ENCODE results near the gene RAD51B.

Gene RAD51B

GRCh38 chr14:68479247-68479646 is 659.7 kb downstream of the RAD51B start:
- DNase-seq (ENCODE audit: insufficient read length, low spot score) = no peak
- peak; percentile 90 for FAIRE-seq

GRCh38 chr14:68482018-68482417 is 662.4 kb downstream of the RAD51B start:
- peak; percentile 69 for FAIRE-seq

GRCh38 chr14:68482772-68483395 is 663.3 kb downstream of the RAD51B start:
- DNase-seq (ENCODE audit: insufficient read length, low spot score) = no peak
- peak; percentile 85 for FAIRE-seq

More at GRCh38 chr14:68482018-68482417, 662.4 kb downstream of the RAD51B start:
- no peak for DNase-seq (ENCODE audit: insufficient read length, low spot score)

- DNase-seq (ENCODE audit: insufficient read length, low spot score) (no peak), FAIRE-seq (peak; percentile 85)
Measured at GRCh38 chr14:68486033-68486732, 666.6 kb downstream of the RAD51B start.

GRCh38 chr14:68486809-68487208 is 667.2 kb downstream of the RAD51B start:
- FAIRE-seq (peak; percentile 92), DNase-seq (ENCODE audit: insufficient read length, low spot score) (no peak)

GRCh38 chr14:68487805-68488590 is 668.4 kb downstream of the RAD51B start:
- no peak for DNase-seq (ENCODE audit: insufficient read length, low spot score)

GRCh38 chr14:68491793-68492192 is 672.2 kb downstream of the RAD51B start:
- DNase-seq (ENCODE audit: insufficient read length, low spot score) (no peak), FAIRE-seq (peak; percentile 36)

More at GRCh38 chr14:68487805-68488590, 668.4 kb downstream of the RAD51B start:
- peak; percentile 94 for FAIRE-seq

GRCh38 chr14:68492381-68493151 is 673.0 kb downstream of the RAD51B start:
- FAIRE-seq (peak; percentile 88), DNase-seq (ENCODE audit: insufficient read length, low spot score) (no peak)

- FAIRE-seq (peak; percentile 68), DNase-seq (ENCODE audit: insufficient read length, low spot score) (no peak)
Measured at GRCh38 chr14:68493152-68493911, 673.8 kb downstream of the RAD51B start.

- DNase-seq (ENCODE audit: insufficient read length, low spot score) (peak; percentile 48), FAIRE-seq (peak; percentile 96)
Measured at GRCh38 chr14:68495101-68496039, 675.8 kb downstream of the RAD51B start.

GRCh38 chr14:68497011-68497410 is 677.4 kb downstream of the RAD51B start:
- FAIRE-seq (peak; percentile 86), DNase-seq (ENCODE audit: insufficient read length, low spot score) (no peak)

- FAIRE-seq = peak; percentile 89
Measured at GRCh38 chr14:68499451-68499850, 679.9 kb downstream of the RAD51B start.

GRCh38 chr14:68501171-68501570 is 681.6 kb downstream of the RAD51B start:
- DNase-seq (ENCODE audit: insufficient read length, low spot score) (no peak), FAIRE-seq (no peak)

More at GRCh38 chr14:68499451-68499850, 679.9 kb downstream of the RAD51B start:
- DNase-seq (ENCODE audit: insufficient read length, low spot score) = no peak

- DNase-seq (ENCODE audit: insufficient read length, low spot score) (no peak), FAIRE-seq (peak; percentile 91)
Measured at GRCh38 chr14:68501614-68502052, 682.1 kb downstream of the RAD51B start.

- FAIRE-seq = no peak
- DNase-seq (ENCODE audit: insufficient read length, low spot score) = no peak
Measured at GRCh38 chr14:68502230-68502629, 682.7 kb downstream of the RAD51B start.

GRCh38 chr14:68503186-68503825 is 683.7 kb downstream of the RAD51B start:
- DNase-seq (ENCODE audit: insufficient read length, low spot score) = no peak
- FAIRE-seq = peak; percentile 48

- FAIRE-seq = no peak
- DNase-seq (ENCODE audit: insufficient read length, low spot score) = no peak
Measured at GRCh38 chr14:68504861-68505260, 685.3 kb downstream of the RAD51B start.

- FAIRE-seq (peak; percentile 98), DNase-seq (ENCODE audit: insufficient read length, low spot score) (peak; percentile 87)
Measured at GRCh38 chr14:68506021-68506644, 686.6 kb downstream of the RAD51B start.

Measured in HTR-8/SVneo (cell line).